Lung (tissue), 12 donors: Measurements from ENCODE around the gene PCYT2. TPM values are rescaled to one million over a fixed set of nuclear protein-coding genes. Genes with fewer than 3 reads are reported as not detected.

Experiments used
- ATAC-seq: fragments of 200-7000 bp; cut with Tn5 transposase; one replicate; pipeline ENCODE4 v1.9.1; 2020; ENCODE audit warnings: moderate number of reproducible peaks; ENCODE audit not compliant: insufficient read depth, low FRiP score
- DNase-seq, 3 donors: peaks; one replicate each; pipeline ENCODE4 v3.0.0-alpha.2; 2013 to 2017
- H3K27ac ChIP-seq, 2 donors: one replicate each; pipeline ENCODE4 v1.5.1; 2013; ENCODE audit warnings: mild to moderate bottlenecking in 2 of 2, moderate library complexity in 2 of 2, control low read depth in 1 of 2, inconsistent platforms in 1 of 2, low read depth in 1 of 2, low read length in 1 of 2
- H3K27me3 ChIP-seq, 3 donors: one replicate each; pipeline ENCODE4 v1.5.1; 2013; ENCODE audit warnings: low read length in 2 of 3; ENCODE audit not compliant: control insufficient read depth in 3 of 3, insufficient read depth in 3 of 3
- H3K36me3 ChIP-seq, 4 donors: one replicate each; pipeline ENCODE4 v1.5.1; 2013; ENCODE audit warnings: low read length in 4 of 4, mild to moderate bottlenecking in 1 of 4, moderate library complexity in 1 of 4; ENCODE audit not compliant: control insufficient read depth in 4 of 4, insufficient read depth in 4 of 4
- H3K4me1 ChIP-seq, 5 donors: one replicate each; pipeline ENCODE4 v1.5.1; 2013; ENCODE audit warnings: low read length in 5 of 5, mild to moderate bottlenecking in 2 of 5, moderate library complexity in 1 of 5; ENCODE audit not compliant: control insufficient read depth in 5 of 5, insufficient read depth in 5 of 5
- H3K4me3 ChIP-seq: one replicate; pipeline ENCODE4 v1.5.1; 2013; ENCODE audit warnings: mild to moderate bottlenecking, control low read depth, moderate library complexity
- H3K9ac ChIP-seq, 2 donors: one replicate each; pipeline ENCODE4 v1.5.1; 2013; ENCODE audit warnings: low read length in 2 of 2, control low read depth in 1 of 2; ENCODE audit not compliant: insufficient read depth in 1 of 2
- H3K9me3 ChIP-seq, 4 donors: one replicate each; pipeline ENCODE4 v1.5.1; 2013; ENCODE audit warnings: low read length in 3 of 4, mild to moderate bottlenecking in 1 of 4, moderate library complexity in 1 of 4; ENCODE audit not compliant: control insufficient read depth in 4 of 4, insufficient read depth in 3 of 4
- WGBS, 2 donors: extraction: QIAGEN DNeasy Blood & Tissue Kit; methylation state at CpG; one replicate each; pipeline ENCODE4 v1.1.7; 2013; 5-methylcytosine and 5-hydroxymethylcytosine counted together
- polyA plus RNA-seq, 2 donors: library from polyadenylated mRNA; stranded (reverse); fragments of 200-250 nt; gene quantifications; one replicate each; pipeline ENCODE4 v1.2.1, GENCODE V29; 2013
- total RNA-seq, 2 donors: library from RNA; depleted of rRNA in 1 of 2; stranded (reverse); fragments of >200 nt in 1 of 2; gene quantifications; one replicate each; pipeline ENCODE4 v1.2.1, GENCODE V29; 2014 to 2021
- TF ChIP-seq, protein P1 (sequence below): IDR thresholded peaks from 2 replicates; pipeline ENCODE4 v1.5.1; 2012; ENCODE audit warnings: mild to moderate bottlenecking; ENCODE audit errors: control extremely low read depth, extremely low read depth
- donor health status: control.
- donor health status: control.
- donor health status: Bipolar disorder and iron deficiency.
- donor health status: healthy.
- donor health status: DM: yes; HTN: yes; CAD: no.

The PCYT2 gene
- total and polyA plus RNA-seq, 4 donors, result 23.0 to 91.6 (median 67.5) TPM

DNA sequence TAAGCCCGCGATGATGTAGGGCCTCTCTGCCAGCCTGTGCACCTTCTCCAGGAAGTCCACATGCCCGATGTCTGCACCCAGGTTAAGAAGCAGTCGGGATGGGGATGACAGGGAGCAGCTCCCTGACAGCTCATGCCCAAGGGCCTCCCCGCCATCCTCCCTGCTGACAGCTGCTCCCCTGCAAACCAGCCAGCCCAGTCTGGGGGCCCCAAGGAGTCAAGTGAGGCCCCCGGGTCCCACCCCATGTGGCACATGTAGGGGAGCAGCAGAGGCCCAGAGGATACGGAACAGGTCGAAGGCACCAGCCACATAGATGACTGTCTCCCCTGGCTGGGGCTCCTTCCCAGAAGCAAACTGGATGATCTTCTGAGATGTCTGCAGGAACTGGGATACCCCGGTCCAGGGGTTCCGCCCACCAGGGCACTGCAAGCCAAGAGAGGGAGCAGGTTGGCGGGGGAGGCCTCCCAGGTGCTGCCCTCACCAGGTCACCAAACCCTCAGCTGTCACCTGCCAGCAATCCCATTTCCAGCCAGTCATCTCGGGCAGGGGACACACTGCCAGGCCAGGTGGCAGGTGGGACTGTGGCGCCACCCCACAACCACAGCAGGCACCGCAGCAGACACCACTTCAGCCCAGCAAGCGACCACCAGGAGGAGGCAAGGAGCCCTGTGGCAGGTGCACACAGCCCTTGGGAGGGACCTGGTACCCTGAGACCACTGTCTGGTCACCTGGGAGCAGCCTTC lies 4.6 kb downstream of the PCYT2 start:
- Histone ChIP-seq H3K27ac (no peak overlapping the region), H3K4me3 (no peak overlapping the region), H3K4me1 (peaks cover 0 to 16% (median 6%) of the 10 kb centered on the region in 5 donors), H3K9ac (no peak overlapping the region), H3K27me3 (no peaks in the 10 kb centered on the region), H3K36me3 (peaks cover 0 to 43% (median 0%) of the 10 kb centered on the region in 4 donors), H3K9me3 (no peaks in the 10 kb centered on the region)
- TF ChIP-seq, protein P1, sequence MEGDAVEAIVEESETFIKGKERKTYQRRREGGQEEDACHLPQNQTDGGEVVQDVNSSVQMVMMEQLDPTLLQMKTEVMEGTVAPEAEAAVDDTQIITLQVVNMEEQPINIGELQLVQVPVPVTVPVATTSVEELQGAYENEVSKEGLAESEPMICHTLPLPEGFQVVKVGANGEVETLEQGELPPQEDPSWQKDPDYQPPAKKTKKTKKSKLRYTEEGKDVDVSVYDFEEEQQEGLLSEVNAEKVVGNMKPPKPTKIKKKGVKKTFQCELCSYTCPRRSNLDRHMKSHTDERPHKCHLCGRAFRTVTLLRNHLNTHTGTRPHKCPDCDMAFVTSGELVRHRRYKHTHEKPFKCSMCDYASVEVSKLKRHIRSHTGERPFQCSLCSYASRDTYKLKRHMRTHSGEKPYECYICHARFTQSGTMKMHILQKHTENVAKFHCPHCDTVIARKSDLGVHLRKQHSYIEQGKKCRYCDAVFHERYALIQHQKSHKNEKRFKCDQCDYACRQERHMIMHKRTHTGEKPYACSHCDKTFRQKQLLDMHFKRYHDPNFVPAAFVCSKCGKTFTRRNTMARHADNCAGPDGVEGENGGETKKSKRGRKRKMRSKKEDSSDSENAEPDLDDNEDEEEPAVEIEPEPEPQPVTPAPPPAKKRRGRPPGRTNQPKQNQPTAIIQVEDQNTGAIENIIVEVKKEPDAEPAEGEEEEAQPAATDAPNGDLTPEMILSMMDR, result no peak
- no peak for DNase-seq
- ATAC-seq, result no peak
- 92 to 94% methylated on average over 14 to 15 of the region's 15 CpGs for WGBS, 2 donors

DNA sequence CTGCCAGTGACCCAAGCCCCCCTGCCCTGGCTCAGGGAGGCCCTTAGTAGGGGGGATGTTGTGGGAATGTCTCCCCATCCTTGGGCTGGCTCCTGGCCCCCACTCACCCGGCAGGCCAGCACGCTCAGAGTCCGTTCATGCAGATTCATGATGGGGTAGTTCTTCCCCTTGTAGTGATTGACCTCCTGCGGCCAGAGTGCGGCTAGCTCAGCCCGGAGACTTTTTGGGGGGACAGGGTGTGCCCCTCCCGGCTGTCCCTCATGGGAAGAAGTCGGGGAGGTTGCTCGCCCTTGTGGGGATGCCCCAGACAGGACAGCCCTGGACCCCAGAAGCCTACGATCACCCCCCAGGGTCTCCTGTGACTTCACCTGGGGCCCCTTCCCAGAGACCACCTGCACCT lies 5.2 kb downstream of the PCYT2 start:
- ATAC-seq (no peak), DNase-seq (no peak)
- peaks cover 0 to 20% (median 6%) of the 10 kb centered on the region in 5 donors for H3K4me1 ChIP-seq
- 94 to 98% methylated on average over 9 to 10 of the region's 10 CpGs for WGBS, 2 donors
- H3K4me3 ChIP-seq, result no peak overlapping the region
- no peak overlapping the region for H3K9ac ChIP-seq
- peaks cover 0 to 43% (median 0%) of the 10 kb centered on the region in 4 donors for H3K36me3 ChIP-seq
- H3K27me3 ChIP-seq, result no peaks in the 10 kb centered on the region
- H3K9me3 ChIP-seq, result no peaks in the 10 kb centered on the region
- TF ChIP-seq, protein P1, result no peak
- H3K27ac ChIP-seq, result no peak overlapping the region

DNA sequence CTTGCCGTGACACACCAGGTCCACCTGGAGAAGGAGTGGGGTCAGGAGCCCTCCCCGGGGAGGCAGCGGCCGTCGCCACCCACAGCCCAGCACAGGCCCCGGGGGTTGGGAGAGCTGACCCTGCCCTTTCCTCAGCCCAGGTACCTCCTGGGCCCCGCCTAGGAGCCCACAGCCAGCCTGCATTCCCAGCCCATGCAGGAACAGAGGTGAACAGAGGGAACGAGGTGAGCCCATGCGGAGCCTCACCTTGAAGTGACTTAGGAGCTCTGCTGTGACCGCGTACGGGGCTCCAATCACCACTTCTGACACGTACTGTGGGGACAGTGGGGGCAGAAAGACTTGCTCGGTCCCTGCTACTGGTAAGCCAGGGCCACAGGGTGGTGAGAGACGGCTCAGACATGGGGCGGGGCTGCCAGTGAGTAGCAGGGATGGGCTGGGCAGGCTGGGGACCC lies 5.7 kb downstream of the PCYT2 start:
- Histone ChIP-seq H3K4me1 (peaks cover 0 to 15% (median 5%) of the 10 kb centered on the region in 5 donors), H3K9me3 (no peaks in the 10 kb centered on the region), H3K27me3 (no peaks in the 10 kb centered on the region), H3K27ac (no peak overlapping the region), H3K9ac (no peak overlapping the region), H3K36me3 (peaks cover 0 to 46% (median under 1%) of the 10 kb centered on the region in 4 donors), H3K4me3 (no peak overlapping the region)
- DNase-seq (no peak), ATAC-seq (no peak)
- TF ChIP-seq, protein P1, result no peak
- WGBS, 2 donors, result 95 to 97% methylated on average over 16 of the region's 16 CpGs
